ENCODE measurements around the gene DNHD1.

DNHD1 gene

DNA sequence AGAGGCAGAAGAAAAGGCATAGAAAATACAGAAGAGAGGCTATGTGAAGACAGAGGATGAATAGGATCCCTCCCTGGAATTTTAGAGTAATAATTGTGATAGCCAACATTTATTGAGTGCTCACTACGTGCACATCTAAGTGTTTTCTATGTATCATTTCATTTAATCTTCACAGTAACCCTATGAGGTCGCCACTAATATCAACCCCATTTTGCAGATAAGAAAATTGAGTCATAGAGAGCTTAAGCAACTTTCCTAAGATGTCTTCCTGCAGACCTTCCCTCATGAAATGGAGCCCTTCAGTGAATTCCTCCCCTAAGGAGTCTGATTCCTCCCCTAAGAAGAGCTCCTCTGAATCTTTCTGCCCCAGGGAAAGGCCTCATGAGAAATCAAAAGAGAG is 68.2 kb downstream of the DNHD1 start:
- no peak for DNase-seq

DNA sequence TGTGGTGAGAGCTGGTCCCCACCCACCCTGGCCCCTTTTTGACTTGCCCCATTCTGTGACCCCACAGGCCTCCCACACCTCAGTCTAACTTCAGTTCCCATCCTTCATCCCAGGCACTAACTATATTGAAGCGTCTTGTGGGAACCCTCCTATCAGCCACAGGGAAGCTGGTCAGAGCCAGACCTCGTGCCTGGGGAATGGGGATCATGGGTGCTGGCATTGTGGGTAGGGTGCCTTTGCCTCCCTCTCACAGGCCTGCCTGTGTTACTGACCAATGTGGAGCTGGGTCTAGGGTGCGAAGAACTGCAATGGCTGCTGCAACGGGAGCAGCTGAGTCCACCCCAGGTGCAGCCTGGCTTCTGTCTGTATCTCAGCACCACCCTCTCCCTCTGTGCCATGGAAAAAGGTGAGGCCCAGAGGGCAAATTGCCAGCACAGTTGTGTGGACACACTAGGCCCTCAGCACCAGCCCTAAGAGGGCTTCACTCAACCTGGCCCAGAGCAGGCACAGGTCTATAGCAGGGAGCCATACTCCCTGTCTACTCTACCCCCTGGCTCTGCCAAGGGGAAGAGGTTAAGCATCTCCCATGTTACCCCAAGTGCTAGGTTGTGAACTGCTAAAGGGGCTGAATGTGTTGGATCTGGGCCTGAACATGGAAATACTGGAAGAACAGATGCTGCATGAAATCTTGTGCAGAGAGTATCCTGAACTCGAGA is 69.1 kb downstream of the DNHD1 start:
- DNase-seq, result no peak

DNA sequence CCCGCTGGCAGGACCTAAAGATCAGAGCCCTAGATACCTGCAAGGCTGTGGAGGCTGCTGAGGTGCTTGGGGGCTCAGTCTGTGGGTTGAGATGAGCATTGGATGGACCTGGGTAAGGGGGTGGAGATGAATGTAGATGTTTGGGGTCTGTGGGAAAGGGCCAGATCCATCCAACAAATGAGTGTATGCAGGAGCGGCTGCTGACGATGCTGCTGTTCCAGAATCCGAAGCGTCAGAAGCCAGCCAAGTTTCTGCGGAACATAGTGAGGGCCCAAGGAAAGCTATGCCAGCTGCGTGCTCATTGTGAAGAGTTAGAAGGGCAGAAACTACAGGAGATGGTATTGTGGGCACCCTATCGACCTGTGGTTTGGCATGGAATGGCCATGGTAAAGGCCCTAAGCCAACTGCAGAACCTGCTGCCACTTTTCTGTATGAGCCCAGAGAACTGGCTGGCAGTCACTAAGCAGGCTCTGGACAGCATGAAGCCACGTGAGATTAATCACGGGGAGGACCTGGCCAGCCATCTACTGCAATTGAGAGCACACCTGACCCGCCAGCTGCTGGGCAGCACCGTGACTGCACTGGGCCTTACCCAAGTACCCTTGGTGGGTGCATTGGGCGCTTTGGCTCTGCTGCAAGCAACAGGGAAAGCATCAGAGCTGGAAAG is 69.8 kb downstream of the DNHD1 start:
- no peak for DNase-seq

DNA sequence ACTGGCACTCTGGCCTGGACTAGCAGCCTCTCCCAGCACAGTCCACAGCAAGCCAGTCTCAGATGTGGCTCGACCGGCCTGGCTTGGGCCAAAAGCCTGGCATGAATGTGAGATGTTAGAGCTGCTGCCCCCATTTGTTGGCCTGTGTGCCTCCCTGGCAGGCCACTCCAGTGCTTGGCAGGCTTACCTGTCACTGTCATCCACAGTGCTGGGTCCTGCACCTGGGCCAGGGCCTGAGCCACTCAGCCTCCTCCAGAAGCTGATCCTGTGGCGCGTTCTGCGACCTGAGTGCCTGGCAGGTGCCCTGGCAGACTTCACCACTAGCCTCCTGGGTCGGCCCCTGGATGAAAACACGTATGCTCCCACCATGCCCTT is 70.3 kb downstream of the DNHD1 start:
- no peak for DNase-seq

DNA sequence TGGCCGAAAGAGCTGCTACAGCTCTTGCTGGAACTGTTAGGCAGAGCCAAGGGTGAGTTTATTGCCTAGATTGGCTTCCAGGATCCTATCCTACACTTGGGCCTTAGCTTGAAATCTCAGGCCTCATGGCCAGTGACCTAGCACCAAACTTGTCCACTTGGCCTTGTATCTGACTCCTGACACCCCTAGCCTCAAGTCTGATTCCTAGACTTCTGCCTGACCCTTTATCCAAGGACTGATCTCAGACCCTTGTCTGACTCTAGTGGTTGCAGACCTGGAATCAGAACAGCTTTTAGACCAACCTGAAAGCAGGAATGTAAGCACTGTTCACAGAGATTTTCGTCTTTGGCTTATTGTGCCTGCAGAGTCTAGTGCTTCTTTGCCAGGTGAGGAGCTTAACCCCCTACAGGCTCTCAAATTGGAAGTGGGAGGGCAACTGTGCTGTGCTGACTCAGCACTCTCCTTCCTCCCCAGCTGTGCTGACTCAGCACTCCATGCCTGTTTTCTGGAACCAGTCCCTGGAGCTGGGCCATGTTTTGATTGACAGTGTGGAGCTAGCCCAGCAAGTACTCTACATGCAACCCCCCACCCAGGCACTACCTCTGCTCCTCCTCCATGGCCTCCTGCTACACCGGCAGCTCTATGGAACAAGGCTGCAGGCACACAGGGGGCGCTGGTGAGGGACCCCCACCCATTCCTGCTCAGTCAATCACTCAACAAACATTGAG is 71.3 kb downstream of the DNHD1 start:
- peak; percentile 22 for DNase-seq

DNA sequence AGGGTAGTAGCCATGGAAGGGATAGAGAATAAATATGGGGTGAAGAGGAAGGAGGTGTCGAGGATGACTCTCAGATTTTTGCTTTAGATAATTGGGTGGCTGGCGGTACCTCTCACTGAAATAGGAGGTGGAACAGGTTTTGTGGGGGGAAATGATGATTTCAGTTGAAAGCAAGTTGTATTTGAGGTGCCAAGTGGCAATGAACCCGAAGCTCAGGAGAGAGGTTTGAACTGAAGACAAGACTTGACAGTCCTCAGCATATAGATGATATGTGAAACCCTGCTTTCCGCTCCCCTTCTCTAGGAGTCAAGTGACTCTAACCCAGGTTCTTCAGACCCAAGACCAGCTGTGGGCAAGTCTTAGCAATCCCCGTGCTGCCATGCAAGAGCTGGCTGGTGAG is 72.6 kb downstream of the DNHD1 start:
- no peak for DNase-seq

DNA sequence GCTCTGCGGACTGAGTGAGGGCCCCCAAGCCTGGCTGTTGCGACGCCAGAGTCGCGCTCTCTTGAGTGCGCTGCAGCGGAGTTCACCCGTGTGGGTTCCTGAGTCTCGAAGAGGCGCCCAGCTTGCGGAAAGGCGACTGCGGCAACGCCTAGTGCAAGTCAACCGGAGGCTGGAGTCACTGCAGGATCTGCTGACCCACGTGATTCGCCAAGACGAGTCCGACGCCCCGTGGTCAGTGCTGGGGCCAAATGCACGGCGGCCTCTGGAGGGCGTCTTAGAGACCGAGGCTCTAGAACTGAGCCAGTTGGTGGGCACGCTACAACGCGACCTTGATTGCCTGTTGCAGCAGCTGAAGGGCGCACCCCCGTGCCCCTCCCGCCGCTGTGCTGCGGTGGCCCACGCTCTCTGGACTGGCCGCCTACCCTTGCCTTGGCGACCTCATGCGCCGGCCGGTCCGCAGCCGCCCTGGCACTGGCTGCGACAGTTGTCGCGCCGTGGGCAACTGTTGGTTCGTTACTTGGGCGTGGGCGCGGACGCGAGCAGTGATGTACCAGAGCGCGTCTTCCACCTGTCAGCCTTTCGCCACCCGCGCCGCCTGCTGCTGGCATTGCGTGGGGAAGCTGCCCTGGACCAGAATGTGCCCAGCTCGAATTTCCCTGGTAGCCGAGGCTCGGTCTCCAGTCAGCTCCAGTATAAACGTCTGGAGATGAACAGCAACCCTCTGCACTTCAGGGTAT is 73.8 kb downstream of the DNHD1 start:
- DNase-seq, result no peak

DNA sequence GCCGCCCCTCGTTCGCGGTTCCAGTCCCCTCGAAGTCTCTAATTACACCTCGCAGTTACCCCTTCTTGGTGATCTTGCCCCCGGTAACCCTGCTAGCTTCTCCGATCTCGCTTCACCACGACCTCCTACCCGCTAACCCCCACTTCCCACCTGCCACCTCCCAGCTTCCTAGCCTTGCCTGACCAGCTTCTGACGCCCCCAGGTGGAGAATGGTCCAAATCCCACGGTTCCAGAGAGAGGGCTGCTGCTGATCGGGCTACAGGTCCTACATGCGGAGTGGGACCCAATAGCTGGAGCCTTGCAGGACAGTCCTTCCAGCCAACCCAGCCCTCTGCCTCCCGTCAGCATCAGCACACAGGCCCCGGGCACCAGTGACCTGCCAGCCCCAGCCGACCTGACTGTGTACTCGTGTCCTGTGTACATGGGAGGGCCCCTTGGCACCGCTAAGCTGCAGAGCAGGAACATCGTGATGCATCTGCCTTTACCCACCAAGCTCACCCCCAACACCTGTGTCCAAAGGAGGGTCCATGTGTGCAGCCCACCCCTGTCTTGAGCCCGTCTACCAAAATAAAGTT is 74.4 kb downstream of the DNHD1 start:
- no peak for DNase-seq

DNA sequence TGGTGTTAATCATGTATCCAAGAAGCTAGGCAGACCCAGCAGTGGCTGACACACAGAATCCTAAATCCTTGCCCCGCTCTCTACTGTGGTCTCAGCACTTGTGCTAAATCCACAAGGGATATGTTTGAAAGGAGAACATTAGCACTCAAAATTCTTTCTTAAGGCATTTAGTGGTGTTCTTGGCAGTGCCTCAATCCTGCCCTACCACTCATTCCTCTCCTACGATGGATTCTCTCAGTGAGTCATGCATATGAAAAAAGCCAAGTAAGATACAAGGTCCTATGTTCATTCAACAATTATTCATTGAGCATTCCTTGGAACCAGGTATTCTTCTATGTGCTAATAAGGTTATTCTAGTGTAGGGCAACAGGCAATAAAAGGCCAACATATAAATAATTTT is 75.1 kb downstream of the DNHD1 start:
- DNase-seq, result no peak

DNA sequence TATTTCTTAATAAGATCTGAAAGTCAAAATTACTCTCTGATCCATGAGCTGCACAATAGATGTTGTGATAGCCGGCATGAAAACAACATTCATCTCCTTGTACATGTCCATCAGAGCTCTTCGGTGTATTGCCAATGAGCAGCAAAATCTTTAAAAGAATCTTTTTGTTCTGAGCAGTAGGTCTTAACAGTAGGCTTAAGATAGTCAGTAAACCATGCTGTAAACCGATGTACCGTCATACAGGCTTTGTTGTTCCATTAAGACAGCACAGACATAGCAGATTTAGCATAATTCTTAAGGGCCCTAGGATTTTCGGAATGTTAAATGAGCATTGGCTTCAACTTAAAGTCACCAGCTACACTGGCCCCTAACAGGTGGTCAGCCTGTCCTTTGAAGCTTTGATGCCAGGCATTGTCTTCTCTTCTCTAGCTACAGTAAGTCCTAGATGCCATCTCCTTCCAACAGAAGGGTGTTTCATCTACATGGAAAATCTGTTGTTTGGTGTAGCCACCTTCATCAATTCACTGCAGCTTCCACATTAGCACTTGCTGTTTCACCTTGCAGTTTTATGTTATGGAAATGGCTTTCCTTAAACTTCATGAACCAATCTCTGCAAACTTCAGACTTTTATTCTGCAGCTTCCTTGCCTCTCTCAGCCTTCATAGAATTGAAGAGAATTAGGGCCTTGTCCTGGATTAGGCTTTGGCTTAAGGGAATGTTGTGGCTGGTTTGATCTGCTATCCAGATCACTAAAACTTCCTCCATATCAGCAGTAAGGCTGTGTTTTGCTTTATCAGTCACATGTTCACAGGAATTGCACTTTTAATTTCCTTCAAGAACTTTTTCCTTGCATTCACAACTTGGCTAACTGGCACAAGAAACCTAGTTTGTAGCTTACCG is 78.0 kb downstream of the DNHD1 start:
- DNase-seq, result no peak

DNA sequence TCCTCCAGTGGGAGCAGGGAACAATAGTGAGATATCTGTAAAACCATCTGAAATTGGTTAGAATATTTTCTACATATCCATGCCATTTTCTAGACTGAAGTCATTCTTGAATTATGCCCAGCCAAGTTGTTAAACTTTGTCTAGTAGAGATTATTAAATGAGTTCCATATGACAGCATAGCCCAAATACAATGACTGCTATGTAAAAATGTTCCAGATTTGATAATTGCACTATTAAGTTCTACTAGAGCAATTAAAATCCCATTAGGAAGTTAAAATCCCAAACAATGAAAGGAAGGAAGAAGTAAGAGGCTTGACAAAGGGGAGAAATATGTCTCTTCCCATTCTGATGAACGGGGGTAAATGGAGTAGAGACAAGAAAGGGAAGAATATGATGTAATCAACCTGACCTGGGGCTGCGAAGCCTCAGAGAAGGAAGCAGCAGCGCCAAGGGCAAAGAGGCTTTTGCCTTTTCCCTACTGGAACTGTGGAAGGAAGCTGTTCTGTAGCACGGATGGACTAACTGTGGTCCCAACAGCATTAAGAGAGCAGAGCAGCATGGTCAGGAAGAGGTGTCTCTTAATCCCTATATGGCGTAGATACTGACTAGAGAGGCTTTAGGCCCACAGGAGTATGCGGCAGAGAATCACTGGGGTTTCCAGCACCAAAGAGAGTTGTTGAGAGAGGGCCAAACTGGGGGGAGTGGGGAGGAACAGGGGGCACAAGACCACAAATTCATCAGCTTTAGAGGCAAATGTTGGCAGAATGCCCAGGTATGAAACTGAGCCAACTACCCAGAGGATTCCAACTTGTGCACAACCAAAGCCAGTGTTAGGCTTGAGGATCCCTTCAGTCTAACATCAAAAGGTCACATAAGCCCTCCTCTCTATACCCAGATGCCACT is 79.6 kb downstream of the DNHD1 start:
- DNase-seq, result peak; percentile 34

DNA sequence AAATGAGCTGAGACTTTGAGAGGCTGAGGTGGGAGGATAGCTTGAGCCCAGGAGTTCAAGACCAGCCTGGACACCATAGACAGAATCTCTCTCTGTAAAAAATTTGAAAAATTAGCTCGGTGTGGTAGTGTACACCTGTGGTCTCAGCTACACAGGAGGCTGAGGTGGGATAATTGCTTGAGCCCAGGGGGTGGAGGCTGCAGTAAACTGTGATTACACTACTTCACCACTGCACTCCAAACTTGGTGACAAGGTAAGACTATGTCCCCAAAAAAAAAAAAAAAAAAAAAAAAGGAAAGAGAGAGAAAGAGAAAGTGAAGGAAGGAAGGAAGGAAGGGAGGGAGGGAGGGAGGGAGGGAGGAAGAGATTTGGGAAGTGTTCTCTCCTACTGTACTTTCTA is 81.1 kb downstream of the DNHD1 start:
- no peak for DNase-seq

DNA sequence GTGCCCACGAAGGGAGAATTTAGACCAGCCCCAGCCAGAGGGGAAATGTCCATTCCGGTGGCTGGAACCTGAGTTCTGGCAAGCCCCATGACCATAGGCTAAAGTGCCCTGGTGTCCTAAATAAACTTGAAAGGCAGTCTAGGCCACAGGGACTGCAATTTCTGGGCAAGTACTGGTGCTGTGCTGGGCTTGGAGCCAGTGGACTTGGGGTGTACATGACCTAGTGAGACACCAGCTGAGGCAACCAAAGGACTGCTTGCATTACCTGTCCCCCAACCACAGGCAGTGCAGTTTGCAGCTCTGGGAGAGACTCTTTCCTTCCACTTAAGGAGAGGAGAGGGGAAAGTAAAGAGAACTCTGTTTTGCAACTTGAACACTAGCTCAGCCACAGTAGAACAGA is 82.6 kb downstream of the DNHD1 start:
- no peak for DNase-seq

DNA sequence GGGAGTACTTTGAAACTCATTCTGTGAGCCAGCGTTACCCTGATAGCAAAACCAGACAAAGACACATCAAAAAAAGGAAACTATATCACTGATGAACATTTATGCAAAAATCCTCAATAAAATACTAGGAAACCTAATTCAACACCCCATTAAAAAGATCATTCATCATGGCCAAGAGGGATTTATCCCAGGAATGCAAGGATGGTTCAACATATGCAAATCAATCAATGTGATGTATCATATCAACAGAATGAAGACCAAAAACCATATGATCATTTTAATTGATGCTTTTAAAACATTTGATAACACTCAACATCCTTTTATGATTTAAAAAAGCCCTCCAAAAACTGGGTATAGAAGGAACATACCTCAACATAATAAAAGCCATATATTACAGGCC is 86.5 kb downstream of the DNHD1 start:
- DNase-seq, result no peak

DNA sequence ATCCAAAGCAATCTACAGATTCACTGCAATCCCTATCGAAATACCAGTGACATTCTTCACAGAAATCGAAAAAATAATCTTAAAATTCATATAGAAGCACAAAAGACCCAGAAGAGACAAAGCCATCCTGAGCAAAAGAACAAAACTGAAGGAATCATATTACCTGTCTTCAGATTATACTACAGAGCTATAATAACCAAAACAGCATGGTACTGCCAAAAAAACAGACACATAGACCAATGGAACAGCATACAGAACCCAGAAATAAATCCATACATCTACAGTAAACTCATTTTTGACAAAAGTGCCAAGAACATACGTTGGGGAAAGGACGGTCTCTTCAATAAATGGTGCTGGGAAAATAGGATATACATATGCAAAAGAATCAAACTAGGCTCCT is 87.4 kb downstream of the DNHD1 start:
- DNase-seq, result no peak

DNA sequence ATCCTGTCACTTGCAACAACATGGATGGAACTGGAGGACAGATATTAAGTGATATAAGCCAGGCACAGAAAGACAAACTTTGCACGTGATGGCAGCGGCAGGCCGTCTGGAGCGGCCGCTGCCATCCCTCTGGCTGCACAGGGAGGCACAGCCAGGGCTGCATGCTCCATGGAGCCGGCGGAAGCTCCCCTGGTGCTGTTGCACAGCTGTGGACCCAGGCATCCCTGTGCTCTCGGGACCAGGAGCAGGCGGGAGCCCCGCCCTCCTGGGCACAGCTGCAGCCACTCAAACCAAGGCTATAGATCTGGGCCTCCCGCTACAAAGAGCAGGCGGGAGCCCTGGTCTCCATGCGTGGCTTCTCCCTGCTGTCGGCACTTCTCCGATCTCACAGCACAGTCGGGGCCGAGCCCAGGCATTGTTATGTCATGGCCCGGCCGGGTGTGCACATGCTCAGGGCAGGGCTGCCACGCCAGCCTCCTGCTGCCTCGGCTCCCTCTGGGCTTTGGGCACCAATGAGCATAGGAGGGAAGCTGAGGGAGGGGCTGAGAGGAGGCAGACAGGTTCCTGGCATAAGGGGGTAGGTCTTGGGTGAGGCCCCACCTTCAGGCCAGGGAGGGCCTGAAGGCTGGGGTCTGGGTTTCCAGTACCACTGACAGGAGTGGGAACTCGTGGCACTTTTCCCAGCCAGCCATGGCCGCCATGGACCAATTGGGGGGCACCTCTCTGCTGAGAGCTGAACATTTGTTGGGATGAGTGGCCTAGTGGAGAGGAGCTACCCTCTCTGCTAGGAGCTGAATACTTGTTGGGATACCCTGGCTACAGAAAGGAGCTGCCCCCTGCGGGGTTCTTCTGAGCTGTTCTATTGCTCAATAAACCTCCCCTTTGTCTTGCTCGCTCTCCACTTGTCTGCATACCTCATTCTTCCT is 89.6 kb downstream of the DNHD1 start:
- DNase-seq, result peak; percentile 69

DNA sequence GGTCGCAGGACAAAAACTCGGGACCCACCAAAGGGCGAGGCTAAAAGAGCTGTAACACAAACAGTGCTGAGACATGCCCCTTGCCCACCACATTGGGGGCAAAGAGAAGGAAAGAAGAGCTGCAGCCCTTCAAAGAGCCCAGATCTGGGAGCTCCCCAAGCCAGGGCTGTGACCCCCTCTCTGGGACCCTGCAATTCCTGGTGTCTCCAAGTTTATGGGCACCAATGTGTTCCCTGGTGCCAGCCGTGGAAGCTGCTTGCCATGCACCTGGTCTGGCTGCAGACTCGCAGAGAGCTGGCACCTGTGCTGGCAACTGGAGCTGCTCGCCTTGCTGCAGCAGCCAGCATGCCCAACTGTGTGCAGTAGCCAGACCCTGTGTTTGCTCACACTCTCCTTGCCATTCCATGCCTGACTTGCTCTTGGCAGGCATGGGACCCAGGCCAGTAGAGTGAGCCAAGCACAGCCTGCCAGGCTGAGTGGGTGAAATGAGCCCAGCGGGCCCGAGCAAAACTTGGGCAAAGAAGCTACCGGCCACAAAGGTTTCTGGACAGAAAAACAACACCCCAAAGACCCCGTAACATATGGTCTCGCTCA is 90.4 kb downstream of the DNHD1 start:
- no peak for DNase-seq

DNA sequence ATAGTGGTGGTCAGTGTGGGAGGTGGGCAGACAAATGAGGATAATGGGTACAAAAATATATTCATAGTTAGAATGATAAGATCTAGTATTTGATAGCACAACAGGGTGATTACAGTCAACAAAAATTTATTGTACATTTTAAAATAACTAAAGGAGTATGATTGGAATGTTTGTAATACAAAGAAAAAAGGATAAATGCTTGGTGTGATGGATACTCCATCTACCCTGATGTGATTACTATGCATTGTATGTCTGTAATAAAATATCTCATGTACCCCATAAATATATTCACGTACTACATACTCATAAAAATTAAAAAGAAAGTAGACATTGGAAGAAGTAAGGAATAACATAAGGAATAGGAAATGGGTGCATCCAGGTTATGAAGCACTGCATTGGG is 90.9 kb downstream of the DNHD1 start:
- no peak for DNase-seq

DNA sequence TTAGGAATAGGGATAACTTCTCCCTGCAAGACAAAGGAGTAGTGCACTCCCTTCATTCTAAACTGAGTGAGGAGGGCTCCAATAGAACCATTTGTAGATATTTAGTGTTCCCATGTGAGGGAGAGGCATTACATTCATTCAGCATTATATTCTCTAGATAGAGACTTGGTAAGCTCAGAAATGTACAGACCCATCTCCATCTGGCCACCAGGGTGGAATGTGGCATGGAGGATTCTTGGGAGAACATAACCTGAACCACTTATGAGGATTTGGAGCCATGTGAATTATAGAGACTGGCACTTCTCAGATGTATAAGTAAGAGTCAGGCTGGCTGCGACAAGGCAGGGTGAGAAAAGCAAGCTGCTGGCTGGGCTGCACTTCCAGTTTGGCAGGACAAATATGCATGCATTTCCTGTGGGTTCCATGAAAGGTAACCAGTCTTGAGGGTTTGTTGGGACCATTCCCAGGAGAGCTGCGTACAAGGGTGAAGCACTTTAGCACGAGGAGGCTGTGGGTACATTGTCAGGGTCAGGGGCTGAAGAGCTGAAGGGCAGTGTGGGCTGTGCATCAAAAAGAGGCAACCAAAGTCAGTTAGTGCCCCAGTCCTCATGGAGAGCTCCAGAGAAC is 97.2 kb downstream of the DNHD1 start:
- no peak for DNase-seq
